K562 (cell line): Measurements from ENCODE around the gene TCF19. TPM values are rescaled to one million over a fixed set of nuclear protein-coding genes. Genes with fewer than 3 reads are reported as not detected.

Source experiments
- ATAC-seq: fragments of 200-7000 bp; cut with Tn5 transposase; 3 replicates; pipeline ENCODE4 v1.9.1; 2020; ENCODE audit warnings: moderate library complexity
- BruUV-seq: library from RNA; stranded (reverse); fragments of 400-500 nt; replicated peaks from 2 replicates; lab custom pipeline; 2021; lab: Mats Ljungman, UMichigan
- CTCF ChIA-PET: fragments of 300-600 bp; formaldehyde crosslinking; extraction: SDS; loops from one replicate; lab custom pipeline; 2021; ENCODE audit warnings: low intra/inter-chr PET ratio; lab: Yijun Ruan, JAX
- POLR2A ChIA-PET: fragments of 300-600, 350-650 bp; sonication (Branson Sonifier 250); formaldehyde crosslinking; extraction: SDS; loops from one replicate; lab custom pipeline; 2021; ENCODE audit warnings: antibody characterized with exemption, inconsistent platforms; lab: Yijun Ruan, JAX
- DNase-seq, 4 experiments: peaks; one replicate each; pipeline versions ENCODE4 v3.0.0 to v3.0.0-alpha.2; 2011 to 2018; ENCODE audit warnings: low spot score in 3 of 4, mixed read lengths in 3 of 4; ENCODE audit errors: extremely low read depth in 1 of 4
- FAIRE-seq: peaks from 2 replicates; lab custom pipeline; 2011; peaks lifted over from hg19 to GRCh38; lab: Jason Lieb, UNC
- H2AFZ ChIP-seq: 2 replicates; pipeline ENCODE4 v1.6.0; 2011; ENCODE audit warnings: low read depth, low read length, control low read depth, inconsistent platforms
- H3K27ac ChIP-seq: fragments of 200-600 bp; 3 replicates; pipeline ENCODE4 v1.8.0; 2011; ENCODE audit warnings: low read depth, mild to moderate bottlenecking, control low read depth, inconsistent platforms, low read length, moderate library complexity, mixed read lengths; ENCODE audit errors: extremely low read depth
- H3K27me3 ChIP-seq, 2 experiments: fragments of 300-600 bp in 1 of 2; 2 replicates in 1 of 2; 3 replicates in 1 of 2; pipeline versions ENCODE4 v1.6.0 to v1.8.0; 2011; ENCODE audit warnings: inconsistent platforms in 2 of 2, low read length in 2 of 2, mild to moderate bottlenecking in 1 of 2, mixed read lengths in 1 of 2, moderate library complexity in 1 of 2; ENCODE audit not compliant: control insufficient read depth in 2 of 2, insufficient read depth in 2 of 2
- H3K36me3 ChIP-seq: fragments of 300-600 bp; 3 replicates; pipeline ENCODE4 v1.8.0; 2011; ENCODE audit warnings: mild to moderate bottlenecking, low read length, inconsistent platforms; ENCODE audit not compliant: control insufficient read depth, insufficient read depth
- H3K4me1 ChIP-seq, 2 experiments: fragments of 200-600 bp in 1 of 2; replicated peaks in 1 of 2; 2 replicates in 1 of 2; 3 replicates in 1 of 2; pipeline versions ENCODE4 v1.5.1 to v1.8.0; 2011; ENCODE audit warnings: inconsistent platforms in 2 of 2, low read length in 2 of 2, mild to moderate bottlenecking in 1 of 2, mixed read lengths in 1 of 2, moderate library complexity in 1 of 2; ENCODE audit not compliant: control insufficient read depth in 2 of 2, insufficient read depth in 2 of 2
- H3K4me2 ChIP-seq: 2 replicates; pipeline ENCODE4 v1.6.1; 2011; ENCODE audit warnings: low read length, control low read depth, inconsistent platforms, mixed read lengths; ENCODE audit not compliant: insufficient read depth
- H3K4me3 ChIP-seq: fragments of 200-600 bp; sonication (generic), shearing (Covaris generic); 2 replicates; pipeline ENCODE4 v1.5.1; 2016; ENCODE audit warnings: control low read depth, inconsistent platforms
- H3K79me2 ChIP-seq: fragments of 200-600 bp; 3 replicates; pipeline ENCODE4 v1.8.0; 2011; ENCODE audit warnings: low read length, inconsistent platforms; ENCODE audit not compliant: control insufficient read depth, insufficient read depth
- H3K9ac ChIP-seq, 2 experiments: 2 replicates each; pipeline versions ENCODE4 v1.6.0 to v1.6.1; 2011; ENCODE audit warnings: low read depth in 2 of 2, low read length in 2 of 2, control low read depth in 1 of 2, inconsistent platforms in 1 of 2, mild to moderate bottlenecking in 1 of 2, mixed read lengths in 1 of 2; ENCODE audit not compliant: insufficient read depth in 1 of 2
- H3K9me1 ChIP-seq: one replicate; pipeline ENCODE4 v1.6.0; 2011; ENCODE audit warnings: inconsistent platforms, mild to moderate bottlenecking, low read length, moderate library complexity; ENCODE audit not compliant: control insufficient read depth, insufficient read depth
- H3K9me3 ChIP-seq: replicated peaks from 2 replicates; pipeline ENCODE4 v1.5.1; 2011; ENCODE audit warnings: low read depth, low read length, inconsistent platforms; ENCODE audit not compliant: control insufficient read depth, insufficient read depth
- H4K20me1 ChIP-seq: replicated peaks from 2 replicates; pipeline ENCODE4 v1.6.1; 2011; ENCODE audit warnings: low read length, inconsistent platforms, mixed read lengths; ENCODE audit not compliant: control insufficient read depth, insufficient read depth
- DPF2 ChIP-seq: fragments of 450-650 bp; IDR thresholded peaks from 2 replicates; pipeline ENCODE4 v1.6.1; 2016
- EWSR1 ChIP-seq: fragments of 450-650 bp; IDR thresholded peaks from 2 replicates; pipeline ENCODE4 v1.6.1; 2018; ENCODE audit warnings: borderline replicate concordance, mild to moderate bottlenecking, low read depth, moderate library complexity; ENCODE audit not compliant: partially characterized antibody
- HMG20B ChIP-seq: fragments of 250-450 bp; sonication (Bioruptor Pico); IDR thresholded peaks from 2 replicates; pipeline ENCODE4 v1.5.0; 2021; ENCODE audit warnings: mild to moderate bottlenecking
- MCM5 ChIP-seq: fragments of 450-650 bp; IDR thresholded peaks from 2 replicates; pipeline ENCODE4 v1.6.1; 2016; ENCODE audit warnings: low read depth
- MEIS2 ChIP-seq: fragments of 450-650 bp; IDR thresholded peaks from 2 replicates; pipeline ENCODE4 v1.6.1; 2014; ENCODE audit warnings: mild to moderate bottlenecking; ENCODE audit not compliant: partially characterized antibody
- MXD1 ChIP-seq: fragments of 250-450 bp; sonication (Bioruptor Pico); IDR thresholded peaks from 2 replicates; pipeline ENCODE4 v1.8.0; 2021; ENCODE audit warnings: borderline replicate concordance, mild to moderate bottlenecking, moderate library complexity; ENCODE audit not compliant: poor library complexity, severe bottlenecking
- NFE2 ChIP-seq: IDR thresholded peaks from 2 replicates; pipeline ENCODE4 v1.6.1; 2014; ENCODE audit warnings: antibody characterized with exemption, low read depth
- PCBP2 ChIP-seq: fragments of 200-400 bp; formaldehyde crosslinking; IDR thresholded peaks from 2 replicates; pipeline ENCODE4 v1.6.1; 2018; ENCODE audit warnings: low read length, low read depth, mild to moderate bottlenecking, moderate library complexity; ENCODE audit not compliant: poor library complexity, severe bottlenecking
- RBM17 ChIP-seq: fragments of 200-400 bp; formaldehyde crosslinking; IDR thresholded peaks from 2 replicates; pipeline ENCODE4 v1.6.1; 2017; ENCODE audit warnings: low read depth, mild to moderate bottlenecking, low read length, borderline replicate concordance
- SIN3B ChIP-seq: fragments of 450-650 bp; IDR thresholded peaks from 2 replicates; pipeline ENCODE4 v1.6.1; 2017; ENCODE audit warnings: low read depth, mild to moderate bottlenecking, moderate library complexity
- SMC3 ChIP-seq: conservative IDR thresholded peaks from 2 replicates; pipeline ENCODE4 v1.6.1; 2011; ENCODE audit warnings: low read depth, low read length, improper control_type of control experiment; ENCODE audit not compliant: insufficient read depth
- SNAPC5 ChIP-seq: fragments of 250-450 bp; sonication (Bioruptor Pico); IDR thresholded peaks from 2 replicates; pipeline ENCODE4 v1.8.0; 2021; ENCODE audit warnings: moderate library complexity, mild to moderate bottlenecking, inconsistent platforms
- STAT5B ChIP-seq: fragments of 250-450 bp; sonication (Bioruptor Pico); IDR thresholded peaks from 2 replicates; pipeline ENCODE4 v1.8.0; 2021; ENCODE audit warnings: mild to moderate bottlenecking, inconsistent platforms
- TAF15 ChIP-seq: fragments of 200-400 bp; formaldehyde crosslinking; IDR thresholded peaks from 2 replicates; pipeline ENCODE4 v1.6.1; 2017; ENCODE audit warnings: mild to moderate bottlenecking, low read depth, low read length, moderate library complexity
- TAF9B ChIP-seq: fragments of 450-650 bp; IDR thresholded peaks from 2 replicates; pipeline ENCODE4 v1.6.1; 2018; ENCODE audit warnings: mild to moderate bottlenecking; ENCODE audit not compliant: partially characterized antibody
- TCFL5 ChIP-seq: fragments of 250-450 bp; sonication (Bioruptor Pico); conservative IDR thresholded peaks from 2 replicates; pipeline ENCODE4 v1.6.1; 2021; ENCODE audit warnings: mild to moderate bottlenecking, moderate library complexity, matching md5 sums
- ZNF253 ChIP-seq: fragments of 250-450 bp; sonication (Bioruptor Pico); conservative IDR thresholded peaks from 2 replicates; pipeline ENCODE4 v1.6.1; 2021; ENCODE audit warnings: mild to moderate bottlenecking
- ZNF644 ChIP-seq: fragments of 200-800 bp; sonication (Bioruptor generic); IDR thresholded peaks from 2 replicates; pipeline ENCODE4 v1.6.1; 2016; ENCODE audit warnings: low read depth, missing genetic modification characterization, missing compliant biosample characterization
- ZNF77 ChIP-seq: fragments of 250-450 bp; sonication (Bioruptor Pico); IDR thresholded peaks from 2 replicates; pipeline ENCODE4 v1.5.0; 2020
- WGBS: fragments of 100-300 bp; shearing (Covaris generic); methylation state at CpG from one replicate; pipeline ENCODE4 v1.1.6; 2016; ENCODE audit warnings: low coverage, mixed read lengths; ENCODE audit not compliant: insufficient coverage; ENCODE audit errors: missing lambda C conversion rate; 5-methylcytosine and 5-hydroxymethylcytosine counted together
- in situ Hi-C: fragments of 300-500 bp; cut with MboI; formaldehyde crosslinking; loops from 4 replicates; pipeline ENCODE4 v1.15.0; 2018; ENCODE audit warnings: inconsistent platforms, mixed read lengths
- intact Hi-C: fragments of 100-400 bp; cut with micrococcal nuclease; formaldehyde crosslinking; loops from 2 replicates; pipeline ENCODE4 v1.14.2; 2022
- polyA plus RNA-seq, 8 experiments: library from polyadenylated mRNA; depleted of rRNA in 4 of 8; stranded (reverse) in 5 of 8; unstranded in 3 of 8; fragments of >200 nt; fragmentation: Nextera tagmentation in 2 of 8; fragmentation: Illumina TruSeq in 1 of 8; extraction: Ambion mirVana in 2 of 8; extraction: Trizol in 1 of 8; gene quantifications; 2 replicates each; pipeline versions ENCODE4 v1.2.1 to v1.2.3, GENCODE V29; 2011 to 2014; ENCODE audit warnings: inconsistent platforms in 1 of 8, missing spikeins in 1 of 8
- total RNA-seq, 7 experiments: library from RNA; depleted of rRNA in 6 of 7; stranded (reverse); fragments of >200 nt in 6 of 7; fragmentation: Illumina TruSeq in 2 of 7; extraction: Trizol in 2 of 7; gene quantifications; 2 replicates each; pipeline versions ENCODE4 v1.2.1 to v1.2.3, GENCODE V29; 2011 to 2021; ENCODE audit warnings: low replicate concordance in 1 of 7
- TF ChIP-seq, protein P1 (sequence below): fragments of 450-650 bp; IDR thresholded peaks from 2 replicates; pipeline ENCODE4 v1.6.1; 2016
- TF ChIP-seq, protein P2 (sequence below): fragments of 200-800 bp; sonication (Bioruptor generic); IDR thresholded peaks from 2 replicates; pipeline ENCODE4 v1.6.1; 2017; ENCODE audit warnings: missing genetic modification characterization, missing compliant biosample characterization

TCF19 gene
- total and polyA plus RNA-seq, 9 of the 15 experiments (the other 6 are each of a cell fraction or from before 2014, with no cell fraction given), result 4.2 to 42.5 (median 25.7) TPM

GRCh38 chr6:31205638-31206037 is 47.2 kb downstream of the TCF19 start:
- H2AFZ ChIP-seq, result no peak overlapping the region
- no peak for TF ChIP-seq ZNF253 (CRISPR knock-in tag)
- no peak for TF ChIP-seq SMC3
- TF ChIP-seq, protein P1, sequence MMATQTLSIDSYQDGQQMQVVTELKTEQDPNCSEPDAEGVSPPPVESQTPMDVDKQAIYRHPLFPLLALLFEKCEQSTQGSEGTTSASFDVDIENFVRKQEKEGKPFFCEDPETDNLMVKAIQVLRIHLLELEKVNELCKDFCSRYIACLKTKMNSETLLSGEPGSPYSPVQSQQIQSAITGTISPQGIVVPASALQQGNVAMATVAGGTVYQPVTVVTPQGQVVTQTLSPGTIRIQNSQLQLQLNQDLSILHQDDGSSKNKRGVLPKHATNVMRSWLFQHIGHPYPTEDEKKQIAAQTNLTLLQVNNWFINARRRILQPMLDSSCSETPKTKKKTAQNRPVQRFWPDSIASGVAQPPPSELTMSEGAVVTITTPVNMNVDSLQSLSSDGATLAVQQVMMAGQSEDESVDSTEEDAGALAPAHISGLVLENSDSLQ, result 0 out of 2 replicates have a peak, but pooled peaks have one; percentile 10
- TF ChIP-seq ZNF644 (tag), result no peak
- no peak for TF ChIP-seq NFE2
- TF ChIP-seq HMG20B (CRISPR knock-in tag), result no peak
- TF ChIP-seq EWSR1, result no peak
- peak; percentile 13 for TF ChIP-seq MEIS2
- 0 out of 2 replicates have a peak, but pooled peaks have one; percentile 16 for TF ChIP-seq DPF2
- no peak for TF ChIP-seq SIN3B
- TF ChIP-seq, protein P2, sequence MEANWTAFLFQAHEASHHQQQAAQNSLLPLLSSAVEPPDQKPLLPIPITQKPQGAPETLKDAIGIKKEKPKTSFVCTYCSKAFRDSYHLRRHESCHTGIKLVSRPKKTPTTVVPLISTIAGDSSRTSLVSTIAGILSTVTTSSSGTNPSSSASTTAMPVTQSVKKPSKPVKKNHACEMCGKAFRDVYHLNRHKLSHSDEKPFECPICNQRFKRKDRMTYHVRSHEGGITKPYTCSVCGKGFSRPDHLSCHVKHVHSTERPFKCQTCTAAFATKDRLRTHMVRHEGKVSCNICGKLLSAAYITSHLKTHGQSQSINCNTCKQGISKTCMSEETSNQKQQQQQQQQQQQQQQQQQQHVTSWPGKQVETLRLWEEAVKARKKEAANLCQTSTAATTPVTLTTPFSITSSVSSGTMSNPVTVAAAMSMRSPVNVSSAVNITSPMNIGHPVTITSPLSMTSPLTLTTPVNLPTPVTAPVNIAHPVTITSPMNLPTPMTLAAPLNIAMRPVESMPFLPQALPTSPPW (CRISPR knock-in tag), result no peak
- TF ChIP-seq ZNF77, result no peak
- no peak for TF ChIP-seq TCFL5 (CRISPR knock-in tag)
- TF ChIP-seq PCBP2, result no peak
- TF ChIP-seq MCM5, result no peak
- no peak for TF ChIP-seq MXD1 (CRISPR knock-in tag)
- TF ChIP-seq RBM17, result no peak
- no peak for TF ChIP-seq TAF9B
- no peak for TF ChIP-seq SNAPC5 (CRISPR knock-in tag)
- no peak for TF ChIP-seq STAT5B (CRISPR knock-in tag)
- TF ChIP-seq TAF15, result no peak

More at GRCh38 chr6:31205638-31206037, 47.2 kb downstream of the TCF19 start:
- Histone ChIP-seq H3K79me2 (no peaks in the 10 kb centered on the region), H3K4me1 (peaks cover 8 to 18% of the 10 kb centered on the region in 2 experiments; a peak in 4 of 5 replicates), H3K27ac (no peak overlapping the region), H3K4me3 (no peak overlapping the region), H3K4me2 (no peak overlapping the region), H3K27me3 (peaks cover 1 to 3% of the 10 kb centered on the region in 2 experiments; a peak in 2 of 5 replicates), H3K9me3 (no peaks in the 10 kb centered on the region), H3K9me1 (no peaks in the 10 kb centered on the region), H3K9ac (no peak overlapping the region), H4K20me1 (no peaks in the 10 kb centered on the region), H3K36me3 (peaks cover 4% of the 10 kb centered on the region; the same call in 1 of the 3 replicates)
- WGBS, result 37% methylated on average over 2 of the region's 2 CpGs
- in situ Hi-C loops, result no loop called here
- ATAC-seq (no peak), DNase-seq (no peak), FAIRE-seq (no peak)
- intact Hi-C loops, result loop anchor here (10.0 kb wide), 1 partner anchor 49 kb away; no protein-coding TSS in a partner anchor
- CTCF ChIA-PET, result no interaction called here
- POLR2A ChIA-PET, result interaction anchor here (0.9 to 1.2 kb wide), 2 partner anchors 8 to 67 kb away, joined by 3 read pairs; no protein-coding TSS in a partner anchor
- no TSS peak for BruUV-seq
